GM18502 (cell line): ENCODE measurements around the gene TMSB15B.
"Not testable (repeated sequence)": the region's sequence is repeated elsewhere in the genome, so short reads cannot be mapped to it uniquely, and the experiment has no call there.

Experiments used
- ATAC-seq: cut with Tn5 transposase; IDR thresholded peaks from one replicate; pipeline ENCODE4 v1.9.1; 2021; ENCODE audit warnings: mild to moderate bottlenecking; ENCODE audit not compliant: unreplicated experiment, poor library complexity

Gene TMSB15B

DNA sequence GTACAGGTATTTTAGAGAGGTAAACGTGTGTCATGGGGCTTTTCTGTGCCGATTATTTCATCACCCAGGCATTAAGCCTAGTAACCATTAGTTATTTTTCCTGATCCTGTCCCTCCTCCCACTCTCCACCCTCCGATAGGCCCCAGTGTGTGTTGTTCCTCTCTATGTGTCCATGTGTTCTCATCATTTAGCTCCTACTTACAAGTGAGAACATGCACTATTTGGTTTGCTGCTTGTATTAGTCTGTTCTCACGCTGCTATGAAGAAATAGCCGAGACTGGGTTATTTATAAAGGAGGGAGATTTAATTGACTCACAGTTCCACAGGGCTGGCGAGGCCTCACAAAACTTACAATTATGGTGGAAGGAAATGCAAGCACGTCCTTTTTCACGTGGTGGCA is 53.1 kb downstream of the TMSB15B start:
- not testable (repeated sequence) for ATAC-seq
